Muscle layer of colon (tissue), 2 donors: Measurements from ENCODE around the gene DOCK4.

Source experiments
- H3K27ac ChIP-seq: one replicate; pipeline ENCODE4 v1.7.0; 2013; ENCODE audit warnings: low read depth, mild to moderate bottlenecking, low read length, moderate library complexity
- H3K27me3 ChIP-seq, 2 donors: one replicate each; pipeline ENCODE4 v1.7.0; 2013; ENCODE audit warnings: low read length in 2 of 2, mild to moderate bottlenecking in 2 of 2; ENCODE audit not compliant: insufficient read depth in 2 of 2, control insufficient read depth in 1 of 2
- H3K36me3 ChIP-seq: one replicate; pipeline ENCODE4 v1.7.0; 2013; ENCODE audit warnings: mild to moderate bottlenecking, low read length; ENCODE audit not compliant: insufficient read depth
- H3K4me1 ChIP-seq: one replicate; pipeline ENCODE4 v1.7.0; 2013; ENCODE audit warnings: mild to moderate bottlenecking, low read length; ENCODE audit not compliant: insufficient read depth
- H3K4me3 ChIP-seq, 2 donors: one replicate each; pipeline ENCODE4 v1.7.0; 2013; ENCODE audit warnings: low read length in 2 of 2, low read depth in 1 of 2, mild to moderate bottlenecking in 1 of 2, moderate library complexity in 1 of 2
- H3K9ac ChIP-seq: one replicate; pipeline ENCODE4 v1.7.0; 2013; ENCODE audit warnings: low read length
- H3K9me3 ChIP-seq: one replicate; pipeline ENCODE4 v1.7.0; 2013; ENCODE audit warnings: mild to moderate bottlenecking, low read length
- donor health status: abdominal sarcoma.
- donor health status: Adenocarcinoma of cecum.

Gene DOCK4

DNA sequence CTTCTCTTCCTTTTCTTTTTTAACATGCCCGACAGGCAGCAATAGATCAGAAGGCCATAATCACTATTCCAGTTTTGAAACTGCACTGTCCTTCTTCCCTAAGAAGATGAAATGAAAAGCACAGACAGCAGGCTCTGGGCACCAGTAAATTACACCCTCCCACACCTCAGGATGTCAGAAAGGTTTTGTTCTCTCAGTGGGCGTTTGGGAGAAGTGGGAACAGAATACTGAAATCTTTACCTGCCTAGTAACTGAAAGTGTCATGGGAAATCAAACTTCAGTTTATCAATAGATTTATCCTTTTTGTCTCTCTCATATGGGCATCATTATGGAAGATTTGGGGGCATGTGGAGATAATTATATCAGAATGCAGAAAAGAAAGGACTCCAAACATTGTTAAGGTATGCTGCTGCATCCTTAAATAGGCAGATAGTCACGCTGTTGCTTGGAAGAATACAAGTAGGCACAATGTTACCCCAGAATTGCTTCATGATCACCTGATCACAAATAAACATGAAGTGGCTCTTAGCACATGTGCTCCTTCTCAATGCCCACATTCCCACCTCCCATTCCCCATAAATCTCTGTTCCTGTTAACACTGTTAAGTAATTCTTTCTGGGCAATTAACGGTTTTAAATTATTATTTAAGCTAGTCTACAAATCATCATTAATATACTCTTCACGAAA is 113.3 kb downstream of the DOCK4 start:
- Histone ChIP-seq H3K36me3 (no peaks in the 10 kb centered on the region), H3K9me3 (no peaks in the 10 kb centered on the region), H3K9ac (no peak overlapping the region), H3K27ac (no peak overlapping the region), H3K27me3 (no peaks in the 10 kb centered on the region), H3K4me3 (no peak overlapping the region), H3K4me1 (peaks cover 8% of the 10 kb centered on the region)

DNA sequence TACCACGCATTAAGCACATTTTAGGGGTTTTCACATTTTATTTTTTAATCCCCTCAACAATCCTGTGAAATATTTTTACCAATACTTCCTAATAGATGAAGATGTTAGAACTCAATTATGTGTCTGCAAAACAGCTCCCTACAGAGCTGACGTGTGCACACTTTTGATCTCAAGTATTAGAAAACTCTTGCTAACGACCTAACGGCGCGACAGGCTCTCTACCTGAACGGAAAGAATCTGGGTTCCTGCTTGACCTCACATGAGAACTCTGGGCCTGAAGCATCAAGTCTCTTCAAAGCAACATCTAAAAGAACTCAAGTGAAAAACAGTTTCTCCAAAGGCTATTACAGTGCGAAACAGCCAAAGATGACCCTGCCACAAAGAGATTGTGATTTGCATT is 113.9 kb downstream of the DOCK4 start:
- Histone ChIP-seq H3K36me3 (no peaks in the 10 kb centered on the region), H3K27me3 (no peaks in the 10 kb centered on the region), H3K9ac (no peak overlapping the region), H3K4me1 (peaks cover 12% of the 10 kb centered on the region), H3K4me3 (no peak overlapping the region), H3K27ac (no peak overlapping the region), H3K9me3 (no peaks in the 10 kb centered on the region)

DNA sequence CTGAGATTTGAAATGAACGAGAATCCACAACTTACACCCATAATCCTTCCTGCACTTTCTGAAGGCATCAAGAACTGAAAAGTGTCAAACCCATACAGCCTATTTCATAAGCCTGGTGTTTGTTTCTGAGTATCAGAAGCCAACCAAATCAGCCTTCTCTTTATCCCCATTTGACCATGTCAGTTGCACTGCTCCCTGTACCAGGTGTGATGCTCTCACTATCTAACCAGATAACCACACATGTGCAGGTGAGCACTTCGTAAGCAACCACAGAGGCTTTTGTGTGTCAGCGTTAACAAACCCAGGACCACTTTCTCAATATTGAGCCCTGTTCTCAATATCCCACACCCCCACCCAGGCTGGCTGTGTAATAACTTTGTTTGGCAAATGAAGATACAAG is 114.4 kb downstream of the DOCK4 start:
- H3K27me3 ChIP-seq: no peaks in the 10 kb centered on the region
- no peaks in the 10 kb centered on the region for H3K9me3 ChIP-seq
- peaks cover 12% of the 10 kb centered on the region for H3K4me1 ChIP-seq
- H3K27ac ChIP-seq: no peak overlapping the region
- H3K9ac ChIP-seq: no peak overlapping the region
- no peaks in the 10 kb centered on the region for H3K36me3 ChIP-seq
- no peak overlapping the region for H3K4me3 ChIP-seq

DNA sequence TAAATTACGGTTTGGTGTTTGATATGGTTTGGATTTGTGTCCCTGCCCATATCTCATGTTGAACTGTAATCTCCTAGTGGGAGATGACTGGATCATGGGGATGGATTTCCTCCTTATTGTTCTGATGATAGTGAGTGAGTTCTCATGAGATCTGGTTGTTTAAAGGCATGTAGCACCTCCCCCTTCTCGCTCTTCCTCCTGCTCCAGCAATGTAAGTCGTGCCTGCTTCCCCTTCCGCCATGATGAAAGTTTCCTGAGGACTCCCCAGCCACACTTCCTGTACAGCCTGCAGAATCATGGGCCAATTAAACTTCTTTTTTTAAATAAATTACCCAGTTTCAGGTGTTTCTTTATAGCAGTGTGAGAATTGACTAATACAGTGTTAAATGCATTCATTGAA is 116.6 kb downstream of the DOCK4 start:
- Histone ChIP-seq H3K9ac (no peak overlapping the region), H3K27ac (no peak overlapping the region), H3K4me1 (peaks cover 12% of the 10 kb centered on the region), H3K9me3 (no peaks in the 10 kb centered on the region), H3K36me3 (no peaks in the 10 kb centered on the region), H3K4me3 (no peak overlapping the region), H3K27me3 (no peaks in the 10 kb centered on the region)

DNA sequence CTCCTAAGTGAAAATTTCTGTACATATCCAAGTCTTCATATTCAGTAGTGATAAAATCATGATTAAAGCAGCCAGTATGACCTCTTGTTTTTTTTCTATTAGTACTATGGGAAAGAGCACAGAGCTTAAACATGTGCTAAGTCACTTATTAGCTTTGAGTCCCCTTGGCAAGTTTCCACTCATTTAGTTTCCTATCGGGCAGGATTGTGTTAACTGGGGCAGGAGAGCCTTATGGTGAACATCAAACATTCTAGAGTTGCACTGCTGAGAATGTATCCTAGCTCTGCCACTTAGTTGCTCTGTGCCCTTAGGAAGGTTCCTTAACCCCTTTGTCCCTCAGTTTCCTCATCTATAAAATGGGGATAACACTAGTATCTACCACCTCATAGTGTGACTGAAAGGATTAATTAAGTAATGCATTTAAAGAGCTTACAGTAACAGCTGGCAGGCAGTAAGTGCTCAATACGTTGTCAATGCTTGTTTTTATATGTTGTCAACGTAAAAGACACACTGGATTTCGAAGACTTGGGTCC is 117.6 kb downstream of the DOCK4 start:
- Histone ChIP-seq H3K9ac (no peak overlapping the region), H3K27me3 (no peaks in the 10 kb centered on the region)

DNA sequence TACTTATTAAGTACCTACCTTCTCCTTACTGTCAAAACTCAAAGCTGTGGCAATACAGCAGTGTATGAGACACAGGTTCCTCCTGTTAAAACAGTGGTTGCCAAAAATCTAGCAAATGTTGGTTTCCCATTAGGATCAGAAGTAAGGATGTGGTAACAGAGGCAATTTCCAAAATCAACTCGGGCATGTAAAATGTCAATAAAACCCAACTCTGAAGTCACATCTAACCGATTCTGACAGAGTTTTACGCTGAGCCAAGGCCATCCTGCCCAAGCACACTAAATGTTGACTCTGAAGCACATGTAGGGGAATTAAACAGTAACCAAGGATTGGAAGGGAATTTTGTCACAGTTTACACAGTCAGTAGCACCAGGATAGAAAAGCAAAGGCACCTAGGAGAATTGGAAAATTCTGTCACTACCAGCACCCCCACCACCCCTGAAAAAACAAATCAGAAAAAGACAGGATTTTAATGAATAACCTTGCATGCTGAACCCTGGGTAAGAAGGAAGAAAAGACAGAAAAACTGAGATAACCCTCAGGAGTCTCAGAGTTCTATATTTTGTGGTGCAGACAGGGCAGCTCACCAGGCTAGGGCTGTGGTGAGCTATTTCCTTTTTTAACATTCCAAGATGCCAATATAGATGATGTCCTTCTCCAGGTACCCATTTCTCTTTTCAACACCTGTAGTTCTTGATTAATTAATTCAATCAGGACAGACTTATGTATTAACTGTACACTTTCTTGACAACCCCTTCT is 119.5 kb downstream of the DOCK4 start:
- no peak overlapping the region for H3K4me3 ChIP-seq
- no peaks in the 10 kb centered on the region for H3K36me3 ChIP-seq
- no peak overlapping the region for H3K9ac ChIP-seq
- H3K27me3 ChIP-seq: no peaks in the 10 kb centered on the region
- H3K9me3 ChIP-seq: no peaks in the 10 kb centered on the region
- peaks cover 12% of the 10 kb centered on the region for H3K4me1 ChIP-seq
- H3K27ac ChIP-seq: no peak overlapping the region

More for the DNA sequence above, 117.6 kb downstream of the DOCK4 start:
- H3K9me3 ChIP-seq: no peaks in the 10 kb centered on the region
- H3K36me3 ChIP-seq: no peaks in the 10 kb centered on the region
- H3K27ac ChIP-seq: no peak overlapping the region
- peaks cover 12% of the 10 kb centered on the region for H3K4me1 ChIP-seq
- H3K4me3 ChIP-seq: no peak overlapping the region

DNA sequence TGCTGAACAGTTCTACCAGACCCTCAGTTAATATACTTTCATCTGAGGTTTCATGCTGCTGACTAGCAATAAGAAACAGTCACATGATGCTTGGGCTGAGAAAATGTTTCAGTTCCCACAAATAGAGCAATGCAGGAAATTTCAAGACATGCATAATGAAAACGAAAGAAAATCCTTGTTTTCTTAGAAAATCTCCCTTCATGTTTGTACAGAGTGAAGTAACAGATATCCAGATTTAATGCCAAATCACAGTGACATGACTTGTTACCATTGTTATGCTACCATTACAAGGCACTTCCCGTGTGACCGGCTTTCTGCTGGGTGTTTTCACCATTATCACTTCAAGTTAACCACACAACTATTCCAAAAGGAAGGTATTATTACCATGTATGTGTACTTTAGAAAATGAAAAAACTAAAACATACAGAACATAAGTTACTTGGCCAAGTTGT is 121.7 kb downstream of the DOCK4 start:
- Histone ChIP-seq H3K27me3 (no peaks in the 10 kb centered on the region), H3K4me3 (no peak overlapping the region), H3K27ac (no peak overlapping the region), H3K4me1 (peaks cover 12% of the 10 kb centered on the region), H3K9me3 (no peaks in the 10 kb centered on the region), H3K36me3 (no peaks in the 10 kb centered on the region), H3K9ac (no peak overlapping the region)

DNA sequence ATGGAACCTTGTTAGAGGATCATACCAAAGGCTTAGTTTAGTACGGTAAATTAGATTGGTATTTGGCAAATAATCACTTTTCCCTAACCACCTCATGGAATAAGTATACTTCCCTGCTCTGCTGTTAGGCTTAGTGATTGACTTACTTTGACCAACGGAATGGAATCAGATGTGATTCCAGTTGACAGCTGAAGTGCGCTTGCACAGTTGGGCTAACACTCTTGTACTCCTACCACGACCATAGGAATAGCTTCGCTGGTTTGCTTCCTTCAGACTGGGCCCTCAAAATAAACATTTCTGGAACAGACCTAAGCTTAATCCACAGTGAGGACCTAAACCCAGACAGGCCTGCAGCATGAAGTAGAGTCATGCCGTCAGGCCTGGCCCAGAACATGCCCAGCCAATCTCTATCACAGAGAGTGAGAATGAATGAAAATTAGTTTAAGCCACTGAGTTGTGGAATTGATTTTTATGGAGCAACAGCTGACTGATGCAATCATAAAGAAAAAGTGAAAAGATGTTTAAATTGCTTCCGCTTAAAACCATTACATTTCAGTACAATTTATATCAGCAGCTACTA is 122.3 kb downstream of the DOCK4 start:
- Histone ChIP-seq H3K27ac (no peak overlapping the region), H3K27me3 (no peaks in the 10 kb centered on the region), H3K9ac (no peak overlapping the region), H3K4me3 (no peak overlapping the region), H3K36me3 (no peaks in the 10 kb centered on the region), H3K9me3 (no peaks in the 10 kb centered on the region), H3K4me1 (peaks cover 12% of the 10 kb centered on the region)

DNA sequence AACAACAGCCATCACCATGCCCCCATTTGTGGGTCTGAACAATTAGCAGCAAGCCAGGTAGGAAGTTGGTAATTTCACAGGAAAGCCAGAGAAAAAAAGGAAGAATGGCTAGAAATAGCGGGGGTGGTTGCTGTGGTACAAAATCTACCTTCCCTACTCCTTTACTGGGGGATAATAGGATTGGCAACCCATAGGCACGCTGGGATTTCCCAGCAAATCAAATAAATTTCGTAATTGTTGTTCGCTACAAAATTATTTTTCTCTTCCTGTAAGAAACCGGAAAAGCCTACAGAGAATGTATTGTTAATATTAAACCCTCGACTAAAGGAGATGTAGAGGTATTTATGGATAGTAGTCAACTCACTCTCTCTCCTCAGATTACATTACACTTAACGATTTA is 123.9 kb downstream of the DOCK4 start:
- H3K27ac ChIP-seq: no peak overlapping the region

DNA sequence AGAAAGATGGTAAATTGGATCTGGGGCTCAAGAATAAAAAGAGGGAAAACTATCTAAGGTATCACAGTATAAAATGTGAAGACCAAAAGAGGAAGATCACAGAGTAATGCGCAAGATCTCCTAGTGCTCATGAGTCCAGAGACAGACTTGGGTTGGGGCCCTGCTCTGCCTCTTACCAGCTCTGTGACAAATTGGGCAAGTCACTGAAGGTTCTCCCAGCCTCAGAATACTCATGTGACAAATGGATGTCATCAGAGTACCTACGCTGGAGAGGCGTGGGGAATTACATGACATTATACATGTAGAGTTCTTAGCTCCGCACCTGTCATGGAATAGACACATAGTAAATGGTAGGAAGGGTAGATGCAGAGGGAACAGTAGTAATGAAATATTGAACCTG is 124.4 kb downstream of the DOCK4 start:
- Histone ChIP-seq H3K4me1 (peaks cover 2% of the 10 kb centered on the region), H3K27ac (no peak overlapping the region), H3K9ac (no peak overlapping the region)

More for the DNA sequence above, 123.9 kb downstream of the DOCK4 start:
- Histone ChIP-seq H3K36me3 (no peaks in the 10 kb centered on the region), H3K9ac (no peak overlapping the region), H3K4me1 (no peaks in the 10 kb centered on the region), H3K27me3 (no peaks in the 10 kb centered on the region), H3K4me3 (no peak overlapping the region), H3K9me3 (no peaks in the 10 kb centered on the region)

DNA sequence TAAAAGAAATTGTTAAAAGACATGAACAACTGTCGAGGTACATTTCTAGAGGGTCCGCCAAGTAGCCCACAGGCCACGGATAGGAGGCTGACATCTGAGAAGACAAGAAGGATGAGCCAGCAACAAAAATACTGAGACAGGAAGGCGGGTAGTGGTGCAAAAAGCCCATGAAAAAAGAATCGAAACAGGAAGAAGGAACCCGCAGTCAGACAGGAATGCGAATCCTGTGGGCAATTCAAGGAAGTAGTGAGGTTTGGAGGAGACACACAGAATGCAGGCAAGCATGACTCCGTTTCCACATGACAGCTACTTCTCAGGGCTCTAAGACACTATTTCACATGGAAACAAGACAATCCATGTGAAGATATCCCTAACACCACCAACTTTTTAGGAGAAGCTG is 125.2 kb downstream of the DOCK4 start:
- Histone ChIP-seq H3K9ac (no peak overlapping the region), H3K4me3 (no peak overlapping the region), H3K9me3 (no peaks in the 10 kb centered on the region), H3K27me3 (no peaks in the 10 kb centered on the region), H3K4me1 (peaks cover 4% of the 10 kb centered on the region), H3K36me3 (no peaks in the 10 kb centered on the region), H3K27ac (no peak overlapping the region)

More for the DNA sequence above, 124.4 kb downstream of the DOCK4 start:
- no peaks in the 10 kb centered on the region for H3K36me3 ChIP-seq
- no peak overlapping the region for H3K4me3 ChIP-seq
- H3K9me3 ChIP-seq: no peaks in the 10 kb centered on the region
- H3K27me3 ChIP-seq: no peaks in the 10 kb centered on the region
